K562 (cell line): ENCODE data around the gene GLIS2. TPM values are rescaled to one million over a fixed set of nuclear protein-coding genes. Genes with fewer than 3 reads are reported as not detected.

Experiments
- ATAC-seq: fragments of 200-7000 bp; cut with Tn5 transposase; 3 replicates; pipeline ENCODE4 v1.9.1; 2020; ENCODE audit warnings: moderate library complexity
- BruUV-seq: library from RNA; stranded (reverse); fragments of 400-500 nt; replicated peaks from 2 replicates; lab custom pipeline; 2021; lab: Mats Ljungman, UMichigan
- CTCF ChIA-PET: fragments of 300-600 bp; formaldehyde crosslinking; extraction: SDS; loops from one replicate; lab custom pipeline; 2021; ENCODE audit warnings: low intra/inter-chr PET ratio; lab: Yijun Ruan, JAX
- POLR2A ChIA-PET: fragments of 300-600, 350-650 bp; sonication (Branson Sonifier 250); formaldehyde crosslinking; extraction: SDS; loops from one replicate; lab custom pipeline; 2021; ENCODE audit warnings: antibody characterized with exemption, inconsistent platforms; lab: Yijun Ruan, JAX
- DNase-seq, 4 experiments: peaks; one replicate each; pipeline versions ENCODE4 v3.0.0 to v3.0.0-alpha.2; 2011 to 2018; ENCODE audit warnings: low spot score in 3 of 4, mixed read lengths in 3 of 4; ENCODE audit errors: extremely low read depth in 1 of 4
- FAIRE-seq: peaks from 2 replicates; lab custom pipeline; 2011; peaks lifted over from hg19 to GRCh38; lab: Jason Lieb, UNC
- H2AFZ ChIP-seq: 2 replicates; pipeline ENCODE4 v1.6.0; 2011; ENCODE audit warnings: low read depth, low read length, control low read depth, inconsistent platforms
- H3K27ac ChIP-seq: fragments of 200-600 bp; 3 replicates; pipeline ENCODE4 v1.8.0; 2011; ENCODE audit warnings: low read depth, mild to moderate bottlenecking, control low read depth, inconsistent platforms, low read length, moderate library complexity, mixed read lengths; ENCODE audit errors: extremely low read depth
- H3K27me3 ChIP-seq, 2 experiments: fragments of 300-600 bp in 1 of 2; 2 replicates in 1 of 2; 3 replicates in 1 of 2; pipeline versions ENCODE4 v1.6.0 to v1.8.0; 2011; ENCODE audit warnings: inconsistent platforms in 2 of 2, low read length in 2 of 2, mild to moderate bottlenecking in 1 of 2, mixed read lengths in 1 of 2, moderate library complexity in 1 of 2; ENCODE audit not compliant: control insufficient read depth in 2 of 2, insufficient read depth in 2 of 2
- H3K36me3 ChIP-seq: fragments of 300-600 bp; 3 replicates; pipeline ENCODE4 v1.8.0; 2011; ENCODE audit warnings: mild to moderate bottlenecking, low read length, inconsistent platforms; ENCODE audit not compliant: control insufficient read depth, insufficient read depth
- H3K4me1 ChIP-seq, 2 experiments: fragments of 200-600 bp in 1 of 2; replicated peaks in 1 of 2; 2 replicates in 1 of 2; 3 replicates in 1 of 2; pipeline versions ENCODE4 v1.5.1 to v1.8.0; 2011; ENCODE audit warnings: inconsistent platforms in 2 of 2, low read length in 2 of 2, mild to moderate bottlenecking in 1 of 2, mixed read lengths in 1 of 2, moderate library complexity in 1 of 2; ENCODE audit not compliant: control insufficient read depth in 2 of 2, insufficient read depth in 2 of 2
- H3K4me2 ChIP-seq: 2 replicates; pipeline ENCODE4 v1.6.1; 2011; ENCODE audit warnings: low read length, control low read depth, inconsistent platforms, mixed read lengths; ENCODE audit not compliant: insufficient read depth
- H3K4me3 ChIP-seq: fragments of 200-600 bp; sonication (generic), shearing (Covaris generic); 2 replicates; pipeline ENCODE4 v1.5.1; 2016; ENCODE audit warnings: control low read depth, inconsistent platforms
- H3K79me2 ChIP-seq: fragments of 200-600 bp; 3 replicates; pipeline ENCODE4 v1.8.0; 2011; ENCODE audit warnings: low read length, inconsistent platforms; ENCODE audit not compliant: control insufficient read depth, insufficient read depth
- H3K9ac ChIP-seq, 2 experiments: 2 replicates each; pipeline versions ENCODE4 v1.6.0 to v1.6.1; 2011; ENCODE audit warnings: low read depth in 2 of 2, low read length in 2 of 2, control low read depth in 1 of 2, inconsistent platforms in 1 of 2, mild to moderate bottlenecking in 1 of 2, mixed read lengths in 1 of 2; ENCODE audit not compliant: insufficient read depth in 1 of 2
- H3K9me1 ChIP-seq: one replicate; pipeline ENCODE4 v1.6.0; 2011; ENCODE audit warnings: inconsistent platforms, mild to moderate bottlenecking, low read length, moderate library complexity; ENCODE audit not compliant: control insufficient read depth, insufficient read depth
- H3K9me3 ChIP-seq: replicated peaks from 2 replicates; pipeline ENCODE4 v1.5.1; 2011; ENCODE audit warnings: low read depth, low read length, inconsistent platforms; ENCODE audit not compliant: control insufficient read depth, insufficient read depth
- H4K20me1 ChIP-seq: replicated peaks from 2 replicates; pipeline ENCODE4 v1.6.1; 2011; ENCODE audit warnings: low read length, inconsistent platforms, mixed read lengths; ENCODE audit not compliant: control insufficient read depth, insufficient read depth
- POLR2G ChIP-seq: fragments of 200-400 bp; formaldehyde crosslinking; IDR thresholded peaks from 2 replicates; pipeline ENCODE4 v1.6.1; 2017; ENCODE audit warnings: low read depth, mild to moderate bottlenecking, antibody characterized with exemption, low read length, moderate library complexity
- RBM22 ChIP-seq: fragments of 200-400 bp; formaldehyde crosslinking; IDR thresholded peaks from 2 replicates; pipeline ENCODE4 v1.6.1; 2018; ENCODE audit warnings: low read length, low read depth; ENCODE audit not compliant: poor library complexity, severe bottlenecking
- ZBTB17 ChIP-seq: fragments of 450-650 bp; formaldehyde crosslinking; IDR thresholded peaks from 2 replicates; pipeline ENCODE4 v1.4.0; 2020; ENCODE audit warnings: mild to moderate bottlenecking
- ZC3H8 ChIP-seq: fragments of 450-650 bp; IDR thresholded peaks from 2 replicates; pipeline ENCODE4 v1.6.1; 2017
- WGBS: fragments of 100-300 bp; shearing (Covaris generic); methylation state at CpG from one replicate; pipeline ENCODE4 v1.1.6; 2016; ENCODE audit warnings: low coverage, mixed read lengths; ENCODE audit not compliant: insufficient coverage; ENCODE audit errors: missing lambda C conversion rate; 5-methylcytosine and 5-hydroxymethylcytosine counted together
- in situ Hi-C: fragments of 300-500 bp; cut with MboI; formaldehyde crosslinking; loops from 4 replicates; pipeline ENCODE4 v1.15.0; 2018; ENCODE audit warnings: inconsistent platforms, mixed read lengths
- intact Hi-C: fragments of 100-400 bp; cut with micrococcal nuclease; formaldehyde crosslinking; loops from 2 replicates; pipeline ENCODE4 v1.14.2; 2022
- polyA plus RNA-seq, 8 experiments: library from polyadenylated mRNA; depleted of rRNA in 4 of 8; stranded (reverse) in 5 of 8; unstranded in 3 of 8; fragments of >200 nt; fragmentation: Nextera tagmentation in 2 of 8; fragmentation: Illumina TruSeq in 1 of 8; extraction: Ambion mirVana in 2 of 8; extraction: Trizol in 1 of 8; gene quantifications; 2 replicates each; pipeline versions ENCODE4 v1.2.1 to v1.2.3, GENCODE V29; 2011 to 2014; ENCODE audit warnings: inconsistent platforms in 1 of 8, missing spikeins in 1 of 8
- total RNA-seq, 7 experiments: library from RNA; depleted of rRNA in 6 of 7; stranded (reverse); fragments of >200 nt in 6 of 7; fragmentation: Illumina TruSeq in 2 of 7; extraction: Trizol in 2 of 7; gene quantifications; 2 replicates each; pipeline versions ENCODE4 v1.2.1 to v1.2.3, GENCODE V29; 2011 to 2021; ENCODE audit warnings: low replicate concordance in 1 of 7

Gene GLIS2
- total and polyA plus RNA-seq, 9 of the 15 experiments (the other 6 are each of a cell fraction or from before 2014, with no cell fraction given) = 0.10 to 9.0 (median 0.57) TPM

GRCh38 chr16:4354512-4355409 lies 38.9 kb downstream of the GLIS2 start:
- Histone ChIP-seq H3K9me1 (no peaks in the 10 kb centered on the region), H3K36me3 (peaks cover 28% of the 10 kb centered on the region; the same call in 2 of the 3 replicates), H2AFZ (no peak overlapping the region), H3K4me3 (no peak overlapping the region), H3K9ac (no peak overlapping the region), H3K27me3 (no peaks in the 10 kb centered on the region), H4K20me1 (no peaks in the 10 kb centered on the region), H3K27ac (no peak overlapping the region), H3K79me2 (peaks cover 14% of the 10 kb centered on the region), H3K9me3 (no peaks in the 10 kb centered on the region), H3K4me1 (peaks cover 8 to 30% of the 10 kb centered on the region in 2 experiments; a peak in 4 of 5 replicates), H3K4me2 (no peak overlapping the region)
- CTCF ChIA-PET = no interaction called here
- 88% methylated on average over 12 of the region's 20 CpGs for WGBS
- no peak for DNase-seq
- FAIRE-seq = no peak
- ATAC-seq = no peak
- POLR2A ChIA-PET = no interaction called here
- TF ChIP-seq POLR2G (peak; percentile 39; the same call in 1 of the 2 replicates), ZC3H8 (no peak), RBM22 (peak; percentile 50)
- intact Hi-C loops = no loop called here
- in situ Hi-C loops = no loop called here
- BruUV-seq = no TSS peak

GRCh38 chr16:4356820-4357219 lies 41.0 kb downstream of the GLIS2 start:
- FAIRE-seq (no peak), ATAC-seq (no peak), DNase-seq (no peak)
- H3K27ac ChIP-seq = no peak overlapping the region
- no peak overlapping the region for H3K4me2 ChIP-seq
- peak; percentile 52 for TF ChIP-seq POLR2G
- TF ChIP-seq ZBTB17 (CRISPR knock-in tag) = no peak
- intact Hi-C loops = no loop called here
- no peak overlapping the region for H3K4me3 ChIP-seq
- no peaks in the 10 kb centered on the region for H4K20me1 ChIP-seq
- BruUV-seq = no TSS peak
- H3K27me3 ChIP-seq = no peaks in the 10 kb centered on the region
- H3K36me3 ChIP-seq = peaks cover 39% of the 10 kb centered on the region; the same call in 2 of the 3 replicates
- no peaks in the 10 kb centered on the region for H3K9me1 ChIP-seq
- peak overlapping the region in 1 of 2 experiments; percentile 58; a peak in 2 of 4 replicates for H3K9ac ChIP-seq
- H2AFZ ChIP-seq = no peak overlapping the region
- H3K9me3 ChIP-seq = no peaks in the 10 kb centered on the region
- CTCF ChIA-PET = interaction anchor here (1.0 kb wide), 1 partner anchor 46 kb away, joined by 3 read pairs; no protein-coding TSS in a partner anchor
- in situ Hi-C loops = no loop called here
- 86% methylated on average over 7 of the region's 7 CpGs for WGBS
- POLR2A ChIA-PET = no interaction called here
- H3K4me1 ChIP-seq = peaks cover under 1 to 36% of the 10 kb centered on the region in 2 experiments; a peak in 2 of 5 replicates
- H3K79me2 ChIP-seq = no peaks in the 10 kb centered on the region
